Suprapubic skin (tissue), 4 donors: Measurements from ENCODE around the gene PHLDA3. TPM values are rescaled to one million over a fixed set of nuclear protein-coding genes. Genes with fewer than 3 reads are reported as not detected.

Experiments used
- DNase-seq, 2 donors: peaks; one replicate each; pipeline ENCODE4 v3.0.0-alpha.2; 2019; ENCODE audit warnings: low spot score in 2 of 2
- H3K27ac ChIP-seq: fragments of 200-600 bp; sonication (generic); one replicate; pipeline ENCODE4 v1.5.1; 2019
- H3K27me3 ChIP-seq: fragments of 200-600 bp; sonication (generic); one replicate; pipeline ENCODE4 v1.5.1; 2019
- H3K36me3 ChIP-seq: fragments of 200-600 bp; sonication (generic); one replicate; pipeline ENCODE4 v1.5.1; 2019
- H3K4me1 ChIP-seq: fragments of 200-600 bp; sonication (generic); one replicate; pipeline ENCODE4 v1.5.1; 2019
- H3K4me3 ChIP-seq: fragments of 200-600 bp; sonication (generic); one replicate; pipeline ENCODE4 v1.5.1; 2019; ENCODE audit warnings: mild to moderate bottlenecking
- H3K9me3 ChIP-seq: fragments of 200-600 bp; sonication (generic); one replicate; pipeline ENCODE4 v1.5.1; 2019
- EP300 ChIP-seq: sonication (generic); formaldehyde crosslinking; IDR thresholded peaks from one replicate; pipeline ENCODE4 v1.6.1; 2017; ENCODE audit warnings: antibody characterized with exemption
- POLR2A ChIP-seq, 2 donors: fragments of 450-650 bp; IDR thresholded peaks; one replicate each; pipeline ENCODE4 v1.6.1; 2017; ENCODE audit warnings: antibody characterized with exemption in 2 of 2, mild to moderate bottlenecking in 2 of 2, moderate library complexity in 2 of 2
- POLR2AphosphoS5 ChIP-seq, 3 donors: sonication (generic); formaldehyde crosslinking; IDR thresholded peaks; one replicate each; pipeline ENCODE4 v1.6.1; 2017; ENCODE audit warnings: antibody characterized with exemption in 3 of 3
- WGBS: methylation state at CpG from one replicate; pipeline ENCODE4 v1.1.5; 2018; 5-methylcytosine and 5-hydroxymethylcytosine counted together
- total RNA-seq, 4 donors: library from RNA; depleted of rRNA; stranded (reverse); fragments of >200 nt; gene quantifications; one replicate each; pipeline ENCODE4 v1.1.0, GENCODE V29; 2016
- TF ChIP-seq, protein P1 (sequence below), 2 donors: fragments of 200-600 bp in 1 of 2; fragments of 450-650 bp in 1 of 2; sonication (generic) in 1 of 2; IDR thresholded peaks; one replicate each; pipeline ENCODE4 v1.5.1; 2016 to 2019; ENCODE audit warnings: antibody characterized with exemption in 2 of 2, mild to moderate bottlenecking in 1 of 2, moderate library complexity in 1 of 2

PHLDA3 gene
- total RNA-seq, 4 donors from 2014 or later = 31.5 to 61.1 (median 44.5) TPM

DNA sequence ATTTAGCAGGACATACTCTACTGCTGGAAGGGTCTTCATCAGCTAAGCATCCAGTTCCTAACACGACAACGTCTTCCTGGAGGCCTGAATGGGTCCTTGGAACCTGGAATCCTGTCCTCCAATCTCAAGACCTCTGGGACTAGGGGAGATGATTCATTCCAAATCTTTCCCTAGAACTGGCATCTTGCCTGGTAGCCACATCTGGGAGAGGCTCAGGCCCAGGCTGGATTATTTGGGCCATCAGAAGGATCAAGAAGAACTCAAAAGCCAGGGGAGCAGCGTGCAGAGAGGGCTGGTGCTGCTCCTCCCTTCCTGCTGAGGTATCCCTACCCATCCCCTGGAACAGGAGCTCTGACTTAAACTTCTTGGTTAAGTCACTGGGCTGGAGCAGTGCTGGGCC, 2.8 kb upstream of the PHLDA3 start:
- TF ChIP-seq POLR2AphosphoS5 (IDR thresholded peaks at IDR 0.05) (no peak), POLR2A (IDR thresholded peaks at IDR 0.05) (no peak), EP300 (no peak)
- TF ChIP-seq, protein P1, sequence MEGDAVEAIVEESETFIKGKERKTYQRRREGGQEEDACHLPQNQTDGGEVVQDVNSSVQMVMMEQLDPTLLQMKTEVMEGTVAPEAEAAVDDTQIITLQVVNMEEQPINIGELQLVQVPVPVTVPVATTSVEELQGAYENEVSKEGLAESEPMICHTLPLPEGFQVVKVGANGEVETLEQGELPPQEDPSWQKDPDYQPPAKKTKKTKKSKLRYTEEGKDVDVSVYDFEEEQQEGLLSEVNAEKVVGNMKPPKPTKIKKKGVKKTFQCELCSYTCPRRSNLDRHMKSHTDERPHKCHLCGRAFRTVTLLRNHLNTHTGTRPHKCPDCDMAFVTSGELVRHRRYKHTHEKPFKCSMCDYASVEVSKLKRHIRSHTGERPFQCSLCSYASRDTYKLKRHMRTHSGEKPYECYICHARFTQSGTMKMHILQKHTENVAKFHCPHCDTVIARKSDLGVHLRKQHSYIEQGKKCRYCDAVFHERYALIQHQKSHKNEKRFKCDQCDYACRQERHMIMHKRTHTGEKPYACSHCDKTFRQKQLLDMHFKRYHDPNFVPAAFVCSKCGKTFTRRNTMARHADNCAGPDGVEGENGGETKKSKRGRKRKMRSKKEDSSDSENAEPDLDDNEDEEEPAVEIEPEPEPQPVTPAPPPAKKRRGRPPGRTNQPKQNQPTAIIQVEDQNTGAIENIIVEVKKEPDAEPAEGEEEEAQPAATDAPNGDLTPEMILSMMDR (IDR thresholded peaks at IDR 0.05) = no peak
- WGBS = 54% methylated on average over 3 of the region's 3 CpGs
- peaks cover 53% of the 10 kb centered on the region for H3K4me1 ChIP-seq
- no peaks in the 10 kb centered on the region for H3K36me3 ChIP-seq
- no peak overlapping the region for H3K4me3 ChIP-seq
- no peak for DNase-seq
- H3K9me3 ChIP-seq = no peaks in the 10 kb centered on the region
- no peak overlapping the region for H3K27ac ChIP-seq
- H3K27me3 ChIP-seq = no peaks in the 10 kb centered on the region

DNA sequence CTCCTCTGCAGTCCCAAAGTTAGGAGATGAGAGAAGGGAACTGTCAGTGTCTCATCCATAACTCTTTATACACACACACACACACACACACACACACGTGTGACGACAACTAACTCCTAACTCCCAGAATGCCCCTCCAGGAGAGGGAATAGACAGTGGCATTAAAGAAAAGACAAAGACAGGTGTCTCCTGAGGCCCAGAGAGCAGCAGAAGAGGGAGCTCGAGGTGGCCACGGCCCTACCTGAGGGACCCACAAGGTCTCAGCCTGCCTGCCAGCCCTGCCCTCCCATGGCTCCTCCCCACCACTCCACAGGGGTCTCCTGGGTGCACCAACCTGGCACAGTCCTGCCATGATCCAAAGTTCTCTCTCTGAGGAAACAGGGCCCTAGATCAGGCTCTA, 1.6 kb upstream of the PHLDA3 start:
- Histone ChIP-seq H3K27ac (no peak overlapping the region), H3K4me1 (peaks cover 53% of the 10 kb centered on the region), H3K4me3 (no peak overlapping the region), H3K27me3 (no peaks in the 10 kb centered on the region), H3K36me3 (peaks cover 6% of the 10 kb centered on the region), H3K9me3 (no peaks in the 10 kb centered on the region)
- TF ChIP-seq, protein P1 (IDR thresholded peaks at IDR 0.05) = no peak
- no peak for TF ChIP-seq POLR2AphosphoS5 (IDR thresholded peaks at IDR 0.05)
- no peak for TF ChIP-seq POLR2A (IDR thresholded peaks at IDR 0.05)
- no peak for TF ChIP-seq EP300
- WGBS = 83% methylated on average over 4 of the region's 4 CpGs
- no peak for DNase-seq

DNA sequence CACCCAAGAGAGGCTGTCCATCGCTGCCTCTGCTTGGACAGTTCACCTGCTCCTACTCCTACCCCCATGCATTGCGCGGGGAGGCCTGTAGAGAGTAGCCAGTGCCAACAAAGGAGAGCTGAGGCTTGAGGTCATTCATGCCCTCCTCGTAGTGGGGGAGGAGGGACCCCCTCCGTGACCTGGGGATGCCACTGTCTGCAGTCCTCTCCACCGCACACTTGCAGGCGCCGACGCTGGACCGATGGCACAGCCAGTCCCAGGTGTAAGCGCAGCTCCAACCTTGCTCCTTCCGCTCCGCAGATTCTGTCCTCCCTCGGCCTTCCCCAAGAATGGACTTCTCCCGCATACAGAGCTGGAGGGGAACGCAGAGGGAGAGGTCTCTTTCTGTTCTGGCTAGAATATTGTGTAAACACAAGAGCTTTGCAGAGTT, 672 bp upstream of the PHLDA3 start:
- DNase-seq = no peak
- no peaks in the 10 kb centered on the region for H3K9me3 ChIP-seq
- TF ChIP-seq, protein P1 (IDR thresholded peaks at IDR 0.05) = no peak
- TF ChIP-seq POLR2AphosphoS5 (IDR thresholded peaks at IDR 0.05) = no peak
- no peak for TF ChIP-seq EP300
- no peak for TF ChIP-seq POLR2A (IDR thresholded peaks at IDR 0.05)
- 46% methylated on average over 16 of the region's 16 CpGs for whole genome bisulfite sequencing
- peak overlapping the region; percentile 89 for H3K4me3 ChIP-seq
- peaks cover 57% of the 10 kb centered on the region for H3K4me1 ChIP-seq
- peaks cover 15% of the 10 kb centered on the region for H3K36me3 ChIP-seq
- H3K27me3 ChIP-seq = no peaks in the 10 kb centered on the region
- H3K27ac ChIP-seq = peak overlapping the region; percentile 96

DNA sequence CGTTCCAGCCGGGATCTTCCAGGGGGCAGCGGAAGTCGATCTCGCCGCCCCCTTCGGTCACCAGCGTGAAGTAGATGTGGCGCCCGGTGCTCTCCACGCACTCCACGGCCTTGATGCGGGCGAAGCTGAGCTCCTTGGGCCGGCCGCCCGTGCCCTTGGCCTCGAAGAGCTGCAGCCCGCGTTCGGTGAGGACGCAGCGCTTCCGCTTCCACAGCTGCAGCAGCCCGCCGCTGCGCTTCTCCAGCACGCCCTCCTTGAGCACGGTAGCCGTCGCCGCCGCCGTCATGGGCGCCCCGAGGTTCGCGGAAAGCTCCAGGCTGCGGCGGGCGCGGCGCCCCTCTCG, 516 bp downstream of the PHLDA3 start:
- Histone ChIP-seq H3K36me3 (peaks cover 20% of the 10 kb centered on the region), H3K27ac (peak overlapping the region; percentile 96), H3K9me3 (no peaks in the 10 kb centered on the region), H3K4me1 (peaks cover 62% of the 10 kb centered on the region), H3K4me3 (peak overlapping the region; percentile 89), H3K27me3 (no peaks in the 10 kb centered on the region)
- no peak for DNase-seq
- no peak for TF ChIP-seq POLR2A (IDR thresholded peaks at IDR 0.05)
- TF ChIP-seq, protein P1 (IDR thresholded peaks at IDR 0.05) = no peak
- no peak for TF ChIP-seq EP300
- TF ChIP-seq POLR2AphosphoS5 (IDR thresholded peaks at IDR 0.05) = no peak
- 0% methylated on average over 28 of the region's 44 CpGs for WGBS

DNA sequence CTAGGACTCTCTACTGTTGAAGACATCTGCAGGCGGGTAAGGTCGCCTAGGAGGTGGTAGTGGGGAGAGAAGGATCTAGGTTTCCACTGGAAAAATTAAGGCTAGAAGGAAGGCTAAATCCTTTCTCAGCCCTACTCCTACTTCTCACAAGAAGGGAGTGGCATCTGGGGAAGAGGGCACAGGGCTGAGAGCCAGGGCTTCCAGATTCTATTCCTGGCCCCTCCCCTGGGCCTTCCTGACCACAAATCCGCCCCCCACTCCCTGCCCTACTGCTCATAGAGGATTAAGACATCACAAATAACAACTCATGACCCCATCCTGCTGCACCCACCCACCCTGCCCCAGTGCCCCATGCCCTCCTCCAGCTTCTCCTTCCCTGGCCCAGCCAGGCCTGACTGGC, 2.5 kb downstream of the PHLDA3 start:
- 17% methylated on average over 3 of the region's 3 CpGs for WGBS
- peaks cover 20% of the 10 kb centered on the region for H3K36me3 ChIP-seq

GRCh38 chr1:201465698-201466290, 3.2 kb downstream of the PHLDA3 start:
- no peak for DNase-seq
- Histone ChIP-seq H3K4me1 (peaks cover 75% of the 10 kb centered on the region), H3K27ac (peak overlapping the region; percentile 96), H3K36me3 (peaks cover 20% of the 10 kb centered on the region), H3K27me3 (no peaks in the 10 kb centered on the region), H3K4me3 (peak overlapping the region; percentile 89), H3K9me3 (no peaks in the 10 kb centered on the region)
- WGBS = 58% methylated on average over 7 of the region's 9 CpGs
- TF ChIP-seq POLR2AphosphoS5 (IDR thresholded peaks at IDR 0.05) (no peak), EP300 (no peak), POLR2A (IDR thresholded peaks at IDR 0.05) (no peak)
- TF ChIP-seq, protein P1 (IDR thresholded peaks at IDR 0.05) = no peak

More for the DNA sequence above, 2.5 kb downstream of the PHLDA3 start:
- peak overlapping the region; percentile 96 for H3K27ac ChIP-seq
- H3K4me3 ChIP-seq = peak overlapping the region; percentile 89
- no peaks in the 10 kb centered on the region for H3K27me3 ChIP-seq
- no peak for TF ChIP-seq POLR2AphosphoS5 (IDR thresholded peaks at IDR 0.05)
- H3K9me3 ChIP-seq = no peaks in the 10 kb centered on the region
- peaks cover 69% of the 10 kb centered on the region for H3K4me1 ChIP-seq
- no peak for DNase-seq
